HG03378 (cell line): Measurements from ENCODE around the gene FAM13B.
"Not testable (repeated sequence)": the region's sequence is repeated elsewhere in the genome, so short reads cannot be mapped to it uniquely, and the experiment has no call there.

ENCODE experiments used
- ATAC-seq: cut with Tn5 transposase; IDR thresholded peaks from one replicate; pipeline ENCODE4 v1.9.1; 2021; ENCODE audit warnings: mild to moderate bottlenecking, moderate library complexity; ENCODE audit not compliant: unreplicated experiment

The FAM13B gene

DNA sequence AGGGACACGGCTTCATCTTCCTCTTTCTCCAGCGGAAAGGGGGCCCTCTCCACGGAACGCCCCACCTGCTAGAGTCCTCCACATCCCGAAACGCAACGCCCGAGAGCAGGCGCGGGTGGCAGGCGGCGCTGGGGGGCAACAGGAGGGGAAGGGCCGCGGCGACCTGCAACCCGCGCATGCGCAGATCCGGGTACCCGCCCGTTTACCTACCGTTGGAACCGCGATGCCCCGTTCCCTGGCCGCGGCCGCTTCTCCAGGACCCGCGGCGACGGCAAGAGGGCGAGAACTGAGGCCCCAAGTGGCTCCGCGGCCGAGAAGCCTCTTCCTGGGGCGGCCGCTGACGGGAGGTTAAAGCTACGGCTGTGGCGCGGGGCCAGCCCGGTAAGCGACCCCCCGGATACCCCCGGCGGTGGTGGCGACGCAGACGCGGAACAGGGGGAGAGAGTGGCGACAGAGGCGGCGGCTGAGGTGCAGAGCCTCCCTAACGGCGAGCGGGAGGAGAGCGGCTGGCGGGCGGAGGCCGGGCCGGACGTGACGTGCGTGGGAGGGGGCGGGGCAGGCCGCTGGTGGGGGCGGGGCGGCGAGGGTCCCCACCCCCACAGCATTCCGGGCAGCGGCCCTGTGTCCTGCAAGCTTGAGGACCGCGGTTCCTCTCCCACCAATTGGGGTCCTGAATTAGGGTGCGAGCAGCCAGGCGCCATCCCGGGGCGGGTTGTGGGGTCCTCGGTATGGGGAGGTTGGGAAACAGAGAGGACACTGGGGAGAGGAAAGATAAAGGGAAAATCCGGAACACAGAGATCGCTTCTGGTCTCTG is at the start of gene FAM13B:
Gene FAM13B (minus strand): TSS at position 508 of the 814 bp plus-strand sequence. CDS start 13,968 bp downstream, outside the sequence.
- ATAC-seq, result peak; percentile 19

DNA sequence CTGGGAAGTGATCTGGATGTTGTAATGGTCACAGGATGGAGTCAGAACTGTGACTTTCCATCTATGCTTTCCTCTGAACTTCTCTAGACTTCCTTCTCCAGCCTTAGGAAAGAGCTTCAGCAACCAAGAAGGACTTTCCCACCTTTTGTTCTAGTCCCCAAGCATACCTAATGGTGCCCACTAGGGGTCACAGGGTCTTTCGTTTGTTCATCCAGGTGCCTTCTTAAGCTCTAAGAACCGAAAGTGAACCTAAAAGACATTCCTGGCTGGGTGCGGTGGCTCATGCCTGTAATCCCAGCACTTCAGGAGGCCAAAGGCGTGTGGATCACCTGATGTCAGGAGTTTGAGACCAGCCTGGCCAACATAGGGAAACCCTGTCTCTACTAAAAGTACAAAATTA is 49.2 kb upstream of the FAM13B start:
- ATAC-seq, result no peak

DNA sequence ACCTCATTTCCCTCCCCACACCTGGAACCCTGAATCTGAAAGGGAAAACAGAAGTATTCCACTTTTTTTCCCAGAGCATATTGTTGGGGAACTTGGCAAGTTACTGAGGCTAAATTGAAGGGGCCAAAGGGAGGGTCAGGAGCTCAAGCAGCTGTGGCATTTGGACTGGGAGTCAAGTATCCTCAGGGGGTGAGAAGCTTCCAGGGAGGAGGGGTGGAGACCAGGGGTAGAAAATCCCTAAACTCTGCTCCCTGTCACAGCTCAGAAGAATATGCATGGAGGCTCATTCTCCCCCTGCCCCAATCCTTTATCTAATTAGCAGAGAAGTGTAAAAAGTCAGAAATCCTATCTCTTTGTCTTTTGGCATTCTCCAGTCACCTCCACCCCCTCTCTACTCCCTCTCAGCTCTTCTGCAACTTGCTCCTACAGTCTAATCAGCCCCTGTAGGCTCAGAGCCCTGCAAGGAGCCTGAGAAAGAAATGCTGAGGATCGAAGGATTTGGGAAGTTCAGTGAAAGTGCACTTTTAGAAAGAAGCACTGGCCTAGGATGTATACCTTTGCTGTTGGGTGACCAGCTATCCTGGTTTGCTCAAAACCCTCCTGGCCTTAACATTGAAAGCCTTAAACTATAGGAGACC is 45.2 kb upstream of the FAM13B start:
- ATAC-seq, result no peak

DNA sequence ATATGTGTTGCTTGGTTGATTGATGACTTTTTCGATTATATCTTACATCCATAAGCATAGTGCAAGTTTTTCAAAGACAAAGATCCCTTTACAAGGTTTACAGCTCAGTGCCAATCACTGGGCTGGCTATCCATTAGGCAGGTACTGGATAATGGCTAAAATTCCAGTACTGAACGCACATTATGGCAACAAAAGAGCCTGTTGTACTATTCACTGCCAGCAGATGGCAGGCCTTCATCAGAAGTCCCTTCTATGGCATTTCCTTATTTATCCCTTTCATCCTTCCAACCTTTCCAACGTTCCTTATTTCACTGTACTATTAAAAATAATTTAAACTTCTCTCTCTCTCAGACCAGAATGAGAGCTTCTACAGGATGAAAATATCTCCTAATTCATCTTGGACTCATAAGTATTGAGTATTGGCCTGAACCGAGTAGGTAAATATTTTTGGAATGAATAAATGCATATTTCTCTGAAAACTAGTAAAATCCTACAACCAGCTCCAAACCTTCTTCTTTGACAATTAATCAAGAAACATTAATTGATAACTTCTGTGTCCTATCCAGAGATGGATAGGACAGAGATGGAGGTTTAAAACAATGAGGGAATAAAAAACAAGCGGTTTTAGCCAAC is 44.3 kb upstream of the FAM13B start:
- ATAC-seq, result no peak

DNA sequence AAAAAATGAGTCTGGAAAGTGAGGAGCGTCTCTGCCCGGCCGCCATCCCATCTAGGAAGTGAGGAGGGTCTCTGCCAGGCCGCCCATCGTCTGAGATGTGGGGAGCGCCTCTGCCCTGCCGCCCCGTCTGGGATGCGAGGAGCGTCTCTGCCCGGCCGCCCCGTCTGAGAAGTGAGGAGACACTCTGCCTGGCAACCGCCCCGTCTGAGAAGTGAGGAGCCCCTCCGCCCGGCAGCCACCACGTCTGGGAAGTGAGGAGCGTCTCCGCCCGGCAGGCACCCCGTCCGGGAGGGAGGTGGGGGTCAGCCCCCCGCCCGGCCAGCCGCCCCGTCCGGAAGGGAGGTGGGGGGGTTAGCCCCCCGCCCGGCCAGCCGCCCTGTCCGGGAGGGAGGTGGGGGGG is 37.1 kb upstream of the FAM13B start:
- not testable (repeated sequence) for ATAC-seq

DNA sequence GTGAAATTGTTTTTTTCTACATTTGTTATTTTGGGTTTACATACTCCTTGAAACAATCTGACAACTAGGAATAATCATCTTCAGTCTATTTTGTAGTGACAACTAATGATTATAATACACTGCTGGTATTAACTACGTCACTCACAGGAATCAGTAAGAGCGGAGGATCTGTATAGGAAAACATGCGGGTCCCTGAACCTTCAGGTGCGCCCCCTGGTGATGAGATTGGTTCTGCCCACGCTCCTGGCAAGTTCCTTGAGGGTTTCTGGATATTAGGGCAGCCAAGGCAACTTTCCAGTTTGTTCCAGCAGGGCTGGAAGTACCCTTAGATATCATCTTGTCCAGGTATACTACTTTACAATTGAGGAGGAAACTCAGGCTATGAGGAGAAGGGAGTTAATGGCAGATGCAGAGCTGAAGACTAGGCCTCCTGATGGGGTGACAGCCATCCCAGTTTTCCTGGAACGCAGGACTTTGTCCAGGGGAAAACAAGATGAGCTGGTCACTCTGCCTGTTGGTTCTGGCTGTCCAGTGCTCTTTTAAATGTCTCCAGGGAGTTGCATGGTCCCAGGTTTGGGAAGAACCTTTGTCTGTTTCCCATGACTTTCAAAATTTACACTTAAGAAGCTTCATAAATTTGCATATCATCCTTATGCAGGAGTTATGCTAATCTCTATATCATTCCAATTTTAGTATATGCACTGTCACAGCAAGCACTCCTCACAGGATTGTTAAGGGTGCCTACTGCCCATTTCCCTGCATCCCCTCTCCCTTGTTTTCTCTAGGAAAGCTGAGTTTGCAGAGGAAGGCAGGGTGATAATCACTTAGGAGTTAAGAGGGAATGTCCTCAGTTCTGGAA is 36.1 kb upstream of the FAM13B start:
- peak; percentile 44 for ATAC-seq

DNA sequence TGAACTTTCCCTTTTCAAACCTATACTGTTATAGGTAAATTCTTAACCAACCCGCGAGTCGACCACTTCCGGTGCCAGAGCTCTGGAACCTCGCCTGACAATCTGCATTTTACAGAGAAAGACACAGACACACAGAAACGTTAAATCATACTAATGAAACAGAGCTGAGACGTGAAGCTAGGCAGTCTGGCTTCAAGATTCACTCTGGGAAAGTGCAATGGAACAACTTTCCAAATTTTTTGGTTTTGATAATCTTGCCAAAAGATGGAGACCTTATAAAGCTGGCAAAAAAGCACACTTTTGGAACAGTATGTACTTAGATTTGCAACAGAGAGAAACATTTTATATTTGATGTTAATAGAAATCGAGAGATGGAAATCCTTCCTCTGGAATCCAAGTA is 35.1 kb upstream of the FAM13B start:
- ATAC-seq, result no peak

DNA sequence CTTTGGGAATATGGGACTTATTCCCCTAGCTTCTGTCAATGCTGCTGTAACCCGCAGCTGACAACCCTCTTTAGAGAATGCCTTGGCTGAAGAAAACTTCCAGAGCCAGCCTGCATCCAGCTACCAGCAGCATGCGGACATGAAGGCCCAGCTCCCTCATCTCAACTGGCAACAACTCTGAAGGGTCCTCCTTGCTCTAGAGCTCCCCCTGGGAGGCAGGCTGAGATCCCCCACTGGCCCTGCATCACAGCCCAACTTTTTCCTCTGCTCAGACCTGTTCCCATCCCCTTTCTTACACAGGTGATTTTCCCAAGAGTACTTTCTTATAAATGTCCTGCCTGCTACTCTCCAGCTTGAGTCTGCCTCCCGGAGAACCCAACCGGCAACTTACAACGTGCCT is 32.2 kb upstream of the FAM13B start:
- ATAC-seq, result no peak

DNA sequence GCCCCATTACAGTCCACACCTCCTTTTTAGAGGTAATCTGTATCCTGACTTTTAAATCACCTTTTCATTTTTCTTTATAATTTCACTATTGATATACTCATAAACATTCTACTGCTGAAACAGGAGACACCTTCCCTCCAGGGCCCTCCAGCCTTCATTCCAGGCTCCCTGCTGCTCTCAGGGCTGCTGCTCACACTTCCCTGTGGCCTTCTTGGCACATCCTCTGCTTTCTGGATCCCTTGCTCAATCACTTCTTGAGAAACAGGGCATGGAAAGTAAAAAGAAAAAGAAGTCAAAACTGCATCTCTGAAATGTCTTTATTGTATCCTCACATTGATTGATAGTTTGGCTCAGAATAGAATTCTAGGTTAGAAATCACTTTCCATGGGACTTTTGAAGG is 31.6 kb upstream of the FAM13B start:
- ATAC-seq, result no peak

DNA sequence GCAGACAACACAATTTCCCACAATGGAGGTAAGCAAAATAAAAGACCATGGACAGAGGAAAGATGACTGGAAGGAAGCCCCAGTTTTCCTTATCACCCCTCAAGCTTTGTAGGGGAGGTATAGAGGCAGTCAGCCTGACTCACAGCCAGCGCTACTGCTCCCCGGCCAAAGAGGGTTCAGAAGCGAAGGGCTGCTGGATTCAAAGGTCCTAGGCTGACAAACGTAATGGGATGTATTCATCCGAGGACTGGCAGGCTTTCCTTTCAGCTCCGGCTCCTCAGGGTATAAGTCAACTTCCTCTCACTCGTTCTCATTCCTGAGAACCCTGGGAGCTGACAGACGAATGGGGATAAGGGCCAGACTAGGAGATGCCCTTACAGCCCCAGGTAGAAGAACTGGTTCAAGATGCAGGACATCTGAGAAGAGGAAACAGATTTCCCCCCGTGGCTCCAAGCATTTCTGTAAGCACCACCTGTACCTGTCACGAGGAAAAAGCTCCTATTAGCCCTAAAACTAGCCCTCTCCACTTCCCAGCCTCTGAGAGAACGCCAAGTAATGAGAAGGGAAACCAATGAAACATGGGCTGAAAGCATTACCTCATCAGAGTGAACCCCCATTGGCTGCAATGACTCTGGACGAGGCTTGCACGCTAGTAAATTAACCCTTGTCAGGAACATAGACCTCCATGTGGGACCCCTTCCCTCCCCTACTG is 22.1 kb upstream of the FAM13B start:
- no peak for ATAC-seq

DNA sequence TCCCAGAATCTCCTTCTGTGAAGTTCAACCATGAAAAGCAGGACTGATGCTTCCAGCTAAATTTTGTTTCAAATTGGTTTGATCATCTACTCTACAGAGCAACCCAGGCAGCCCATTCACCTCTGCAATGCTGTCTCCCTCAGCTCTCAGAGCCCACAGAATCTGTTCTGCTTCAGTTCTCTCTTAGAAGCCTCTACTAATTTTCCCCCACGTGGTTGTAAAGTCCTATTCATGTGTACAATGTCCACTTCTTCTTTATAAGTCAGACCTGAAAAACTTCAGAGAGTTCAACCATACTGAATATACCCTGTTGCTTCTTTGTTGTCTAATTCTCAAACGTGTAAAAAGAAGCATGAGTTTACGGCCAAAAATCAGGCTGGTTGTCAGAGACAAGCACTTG is 21.3 kb upstream of the FAM13B start:
- no peak for ATAC-seq

DNA sequence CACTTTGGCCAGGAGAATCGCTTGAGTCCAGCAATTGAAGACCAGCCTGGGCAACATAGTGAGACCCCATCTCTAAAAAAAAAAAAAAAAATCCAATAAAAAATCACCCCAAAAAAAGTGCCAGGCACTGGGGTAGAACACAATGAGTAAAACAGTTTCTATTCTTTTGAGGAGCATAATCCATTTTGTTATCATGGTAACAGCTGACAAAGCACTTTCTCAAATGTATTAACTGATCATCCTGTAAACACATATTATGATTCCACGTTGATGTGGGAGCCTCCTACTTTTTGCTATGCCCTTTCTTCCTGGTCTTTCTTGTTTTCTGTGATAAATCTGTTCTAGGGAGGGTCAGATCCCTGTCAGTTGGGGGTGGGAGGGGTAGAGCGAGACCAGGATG is 20.7 kb upstream of the FAM13B start:
- ATAC-seq, result no peak

DNA sequence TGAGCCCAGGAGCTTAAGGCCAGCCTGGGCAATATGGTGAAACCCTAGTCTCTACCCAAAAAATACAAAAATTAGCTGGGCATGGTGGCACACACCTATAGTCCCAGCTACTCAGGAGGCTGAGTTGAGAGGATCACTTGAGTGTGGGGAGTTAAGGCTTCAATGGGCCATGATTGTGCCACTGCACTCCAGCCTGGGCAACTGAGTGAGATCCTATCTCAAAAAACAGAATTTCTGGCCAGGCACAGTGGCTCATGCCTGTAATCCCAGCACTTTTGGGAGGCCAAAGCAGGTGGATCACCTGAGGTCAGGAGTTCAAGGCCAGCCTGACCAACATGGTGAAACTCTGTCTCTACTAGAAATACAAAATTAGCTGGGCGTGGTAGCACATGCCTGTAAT is 19.8 kb upstream of the FAM13B start:
- ATAC-seq, result not testable (repeated sequence)

DNA sequence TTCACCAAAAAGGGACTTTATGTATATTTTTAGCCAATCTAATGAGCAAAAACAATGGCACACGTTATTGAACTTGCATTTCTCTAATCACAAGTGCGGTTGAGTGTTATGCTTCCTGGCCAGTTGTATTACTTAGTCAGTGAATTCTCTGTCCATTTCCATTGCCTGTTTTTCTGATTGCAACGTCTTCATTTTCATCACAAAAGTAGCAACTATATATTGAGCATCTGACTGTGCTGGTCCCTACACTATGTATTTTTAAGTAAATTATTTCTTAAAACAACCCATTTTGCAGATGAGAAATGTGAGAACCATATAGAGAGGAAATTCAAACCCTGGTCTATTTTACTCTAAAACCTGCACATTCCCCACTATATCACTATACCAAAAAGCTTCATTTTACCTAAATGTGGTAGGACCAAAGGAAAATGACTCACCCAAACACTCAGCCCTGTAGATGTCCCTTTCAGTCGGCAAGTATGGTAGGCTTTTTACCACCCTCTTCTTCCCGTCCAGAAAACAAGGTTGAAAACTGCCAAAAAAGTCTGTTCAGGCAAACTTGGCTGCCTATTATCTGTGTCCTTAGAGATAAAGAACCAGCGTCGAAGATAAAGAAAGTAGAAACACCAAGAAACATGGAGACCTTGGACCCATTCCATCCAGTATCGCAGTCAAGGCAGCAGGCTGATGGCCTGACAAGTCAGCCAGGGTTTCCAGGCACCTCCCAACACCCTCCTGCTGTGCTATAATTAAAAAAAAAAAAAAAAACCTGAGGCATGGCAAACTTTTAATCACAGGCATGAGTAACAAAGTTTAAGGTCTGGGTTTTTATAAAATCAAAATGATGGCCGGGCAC is 18.8 kb upstream of the FAM13B start:
- ATAC-seq, result no peak

DNA sequence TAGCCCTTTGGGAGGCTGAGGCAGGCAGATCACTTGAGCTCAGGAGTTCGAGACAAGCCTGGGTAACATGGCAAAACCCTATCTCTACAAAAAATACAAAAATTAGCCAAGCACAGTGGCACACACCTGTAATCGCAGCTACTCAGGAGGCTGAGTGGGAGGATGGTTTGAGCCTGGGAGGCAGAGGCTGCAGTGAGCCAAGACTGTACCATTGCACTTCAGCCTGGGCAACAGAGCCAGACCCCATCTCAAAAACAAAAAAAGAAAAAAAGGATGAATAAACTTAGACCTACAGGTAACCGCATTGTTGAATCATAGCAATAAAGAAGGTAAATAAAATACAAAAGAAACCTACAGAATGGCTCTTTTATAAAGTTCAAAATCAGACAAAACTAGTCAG is 12.4 kb upstream of the FAM13B start:
- ATAC-seq, result not testable (repeated sequence)

DNA sequence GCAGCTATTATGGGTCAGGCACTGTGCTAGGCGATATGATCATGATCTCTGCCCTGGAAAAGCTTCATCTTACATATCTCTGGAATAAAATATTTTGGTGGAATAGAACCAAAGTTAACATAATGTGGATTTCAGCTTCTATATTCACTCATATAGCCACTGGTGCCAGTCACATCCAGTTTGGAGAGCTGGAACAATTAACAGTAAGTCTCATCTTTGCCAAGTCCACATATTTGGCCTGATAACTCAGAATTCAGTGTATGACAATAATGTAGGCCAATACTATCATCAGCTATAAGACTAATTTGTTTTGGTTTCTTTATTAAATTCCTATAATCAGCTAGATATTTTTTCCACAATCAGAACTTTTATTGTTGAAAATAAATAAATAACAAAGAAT is 5.9 kb upstream of the FAM13B start:
- ATAC-seq, result no peak

DNA sequence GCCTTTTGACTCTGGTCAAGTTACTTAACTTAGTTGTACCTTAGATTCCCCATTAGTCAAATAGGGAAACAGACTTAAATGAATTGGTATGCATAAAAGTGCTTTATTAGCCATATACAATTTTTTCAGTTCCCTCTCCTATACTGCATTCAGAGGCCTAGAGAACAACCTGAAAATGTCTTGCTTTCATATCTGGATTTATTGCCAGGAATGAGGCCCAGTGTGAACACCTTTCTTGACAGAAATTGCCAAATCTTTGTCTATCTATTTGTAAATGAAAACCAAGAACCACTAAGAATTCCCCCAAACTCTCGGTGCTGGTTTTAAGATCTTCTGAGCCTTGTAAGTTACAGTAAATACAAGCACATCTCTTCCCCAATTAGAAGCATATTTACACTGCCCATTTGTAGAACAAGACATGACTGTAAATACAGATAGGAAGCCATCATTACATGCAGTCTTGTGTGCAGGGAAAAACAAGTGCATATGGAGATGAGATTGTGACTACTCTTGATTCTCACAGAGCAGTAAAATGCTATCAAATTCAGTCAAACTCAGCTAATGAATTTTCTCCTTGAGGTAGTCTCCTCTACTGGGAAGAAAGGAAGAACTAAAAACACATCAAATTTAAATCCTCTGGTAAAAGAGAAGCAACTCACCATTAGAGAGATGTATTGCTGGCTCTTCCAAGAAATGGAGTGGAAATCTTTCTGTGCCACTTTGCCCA is 5.2 kb upstream of the FAM13B start:
- ATAC-seq, result no peak

DNA sequence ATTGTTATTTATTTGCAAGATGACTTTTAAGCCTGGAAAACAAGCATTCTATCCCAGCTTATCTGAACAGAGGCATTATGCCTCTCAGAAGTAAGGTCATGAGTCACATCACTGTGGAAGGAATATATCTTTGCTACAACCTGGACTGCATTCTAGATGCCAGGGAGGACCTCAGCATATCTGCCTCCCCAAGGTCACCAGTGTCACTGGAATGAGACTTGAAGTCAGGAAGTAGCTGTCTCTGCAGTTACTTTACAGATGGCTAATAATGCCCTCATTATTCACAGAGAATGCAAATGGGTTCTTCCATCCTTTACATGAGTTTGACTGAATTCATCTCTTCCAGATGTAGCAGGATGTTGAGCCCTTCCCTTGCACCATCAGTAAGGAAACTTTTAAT is 4.4 kb upstream of the FAM13B start:
- ATAC-seq, result no peak
